Panc1 (cell line): ENCODE measurements around the gene STX18.

Experiments
- CTCF ChIP-seq: fragments of 450-650 bp; IDR thresholded peaks from 2 replicates; pipeline ENCODE4 v1.5.1; 2017; ENCODE audit warnings: mild to moderate bottlenecking
- POLR2AphosphoS5 ChIP-seq: IDR thresholded peaks from 2 replicates; pipeline ENCODE4 v1.6.1; 2012; ENCODE audit warnings: mild to moderate bottlenecking, low read depth, low read length, moderate library complexity
- REST ChIP-seq, 2 experiments: IDR thresholded peaks; 2 replicates each; pipeline ENCODE4 v1.6.1; 2011 to 2012; ENCODE audit warnings: low read depth in 2 of 2, control low read depth in 1 of 2, low read length in 1 of 2, mild to moderate bottlenecking in 1 of 2, moderate library complexity in 1 of 2; ENCODE audit not compliant: insufficient read depth in 1 of 2
- SIN3A ChIP-seq: IDR thresholded peaks from 2 replicates; pipeline ENCODE4 v1.6.1; 2012; ENCODE audit warnings: low read depth, mild to moderate bottlenecking, low read length, moderate library complexity, borderline replicate concordance; ENCODE audit not compliant: insufficient read depth
- TCF7L2 ChIP-seq: IDR thresholded peaks from 2 replicates; pipeline ENCODE4 v1.6.1; 2011; ENCODE audit warnings: mild to moderate bottlenecking, low read depth, low read length, inconsistent platforms

GRCh38 chr4:4377732-4378460 is 164.0 kb downstream of the STX18 start:
- TF ChIP-seq SIN3A: no peak
- TF ChIP-seq TCF7L2: no peak
- no peak for TF ChIP-seq CTCF
- TF ChIP-seq POLR2AphosphoS5: no peak
- no peak for TF ChIP-seq REST (IDR thresholded peaks at IDR 0.05; ENCODE audit: insufficient read depth in 1 of 2, low read depth in 2 of 2, low read length in 1 of 2)
